ENCODE measurements around the gene KRTAP5-3.
"Not testable (repeated sequence)": the region's sequence is repeated elsewhere in the genome, so short reads cannot be mapped to it uniquely, and the experiment has no call there.

KRTAP5-3 gene

DNA sequence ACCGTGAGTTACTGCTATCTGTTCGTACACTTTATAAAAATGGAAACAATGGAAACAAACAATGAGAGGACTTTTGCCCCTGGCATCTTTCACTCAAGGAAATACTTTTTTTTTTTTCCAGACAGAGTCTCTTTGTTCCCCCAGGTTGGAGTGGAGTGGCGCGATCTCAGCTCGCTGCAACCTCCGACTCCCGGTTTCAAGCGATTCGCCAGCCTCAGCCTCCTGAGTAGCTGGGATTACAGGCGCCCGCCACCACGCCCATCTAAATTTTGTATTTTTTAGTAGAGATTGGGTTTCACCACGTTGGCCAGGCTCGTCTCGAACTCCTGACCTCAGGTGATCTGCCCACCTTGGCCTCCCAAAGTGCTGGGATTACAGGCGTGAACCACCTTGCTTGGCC is 32.5 kb downstream of the KRTAP5-3 start:
- DNase-seq: not testable (repeated sequence)

DNA sequence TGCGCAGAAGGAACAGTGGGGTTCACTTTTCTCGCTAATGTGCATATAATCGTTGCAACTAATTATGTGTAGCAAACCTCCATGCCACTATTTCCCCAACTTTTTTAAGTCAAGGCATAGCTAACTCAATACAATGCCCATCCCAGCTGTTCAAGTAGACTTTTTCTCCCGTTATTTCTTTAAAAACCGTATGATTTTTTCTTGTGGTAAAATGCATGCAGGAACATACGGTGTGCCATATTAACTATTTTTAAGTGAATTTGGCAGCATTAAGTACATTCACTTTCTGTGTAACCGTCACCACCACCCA is 33.4 kb downstream of the KRTAP5-3 start:
- DNase-seq: no peak

DNA sequence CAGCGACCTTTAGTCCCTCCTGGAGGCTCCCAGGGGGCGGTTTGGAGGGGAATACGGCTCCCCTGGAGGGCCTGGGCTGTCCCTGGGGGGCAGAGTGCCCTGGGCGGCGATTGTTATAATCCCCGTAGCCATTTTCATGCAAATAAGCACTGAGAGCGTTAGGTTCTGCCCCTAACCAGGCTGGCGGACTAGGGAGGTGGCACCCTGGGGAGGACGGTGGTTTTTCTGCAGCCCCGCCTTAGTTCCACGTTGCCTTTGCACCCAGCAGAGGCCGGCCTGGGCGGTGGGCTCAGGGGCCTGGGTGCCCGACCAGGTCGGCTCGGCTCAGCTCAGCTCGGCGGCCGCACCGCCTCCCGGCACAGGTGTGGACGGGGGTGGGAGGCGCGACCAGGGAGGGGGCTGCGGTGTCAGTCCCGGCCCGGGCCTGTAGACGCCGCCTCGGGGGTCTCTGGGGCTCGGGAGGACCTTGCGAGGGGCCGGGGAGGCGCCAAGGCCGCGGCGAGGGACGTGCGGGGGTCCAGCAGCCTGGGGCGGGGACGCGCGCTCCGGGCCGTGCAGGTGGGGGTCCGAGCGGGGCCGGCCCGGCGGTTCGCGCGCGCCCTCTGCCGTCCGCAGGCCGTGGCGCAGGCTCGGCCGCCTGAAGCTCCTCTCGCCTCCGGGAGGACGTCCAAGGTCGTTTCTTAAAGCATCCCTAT is 33.9 kb downstream of the KRTAP5-3 start:
- peak; percentile 73 for DNase-seq

- no peak for DNase-seq
These were observed 34.4 kb downstream of the KRTAP5-3 start for GRCh38 chr11:1573903-1574237.

GRCh38 chr11:1573077-1573902 is 35.0 kb downstream of the KRTAP5-3 start:
- DNase-seq: peak; percentile 60

GRCh38 chr11:1572197-1573076 is 35.8 kb downstream of the KRTAP5-3 start, which contains the start of gene DUSP8:
TSS of gene DUSP8 (minus strand) at chr11:1572271. CDS start at chr11:1565826, 6,445 bp downstream.
- peak; percentile 96 for DNase-seq

- DNase-seq: no peak
These were observed 36.5 kb downstream of the KRTAP5-3 start for GRCh38 chr11:1571760-1572196.

- DNase-seq: no peak
These were observed 37.1 kb downstream of the KRTAP5-3 start for GRCh38 chr11:1570896-1571759.

- no peak for DNase-seq
These were observed 37.8 kb downstream of the KRTAP5-3 start for GRCh38 chr11:1570531-1570895.

- DNase-seq: no peak
These were observed 38.2 kb downstream of the KRTAP5-3 start for GRCh38 chr11:1570001-1570453.

DNA sequence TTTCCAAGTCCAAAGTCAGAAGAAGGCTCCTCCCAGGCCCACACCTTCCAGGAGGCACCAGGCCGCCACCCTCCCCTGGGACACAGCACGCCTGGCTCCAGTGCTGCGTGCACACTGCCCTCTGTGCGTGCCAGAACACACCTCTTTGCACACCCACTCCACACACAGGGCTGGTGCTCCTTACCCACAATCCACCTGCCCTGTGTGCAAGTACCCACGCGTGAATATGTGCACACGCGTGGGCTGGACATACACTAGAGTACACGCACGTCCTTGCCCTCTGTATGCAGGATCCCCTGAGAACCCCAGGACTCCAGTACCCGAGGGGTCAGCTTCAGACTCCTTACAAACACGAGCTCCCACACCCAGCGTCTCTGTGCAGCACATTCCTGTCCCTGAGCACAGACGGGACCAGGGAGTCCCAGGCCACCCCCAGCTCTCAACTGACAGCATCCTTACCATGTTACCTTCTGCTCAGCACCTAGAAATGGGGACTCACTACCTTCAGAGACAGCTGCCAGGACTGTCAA is 38.9 kb downstream of the KRTAP5-3 start:
- no peak for DNase-seq

- peak; percentile 79 for DNase-seq
These were observed 39.8 kb downstream of the KRTAP5-3 start for GRCh38 chr11:1568441-1568911.

GRCh38 chr11:1567721-1568100 is 40.6 kb downstream of the KRTAP5-3 start:
- DNase-seq: no peak

DNA sequence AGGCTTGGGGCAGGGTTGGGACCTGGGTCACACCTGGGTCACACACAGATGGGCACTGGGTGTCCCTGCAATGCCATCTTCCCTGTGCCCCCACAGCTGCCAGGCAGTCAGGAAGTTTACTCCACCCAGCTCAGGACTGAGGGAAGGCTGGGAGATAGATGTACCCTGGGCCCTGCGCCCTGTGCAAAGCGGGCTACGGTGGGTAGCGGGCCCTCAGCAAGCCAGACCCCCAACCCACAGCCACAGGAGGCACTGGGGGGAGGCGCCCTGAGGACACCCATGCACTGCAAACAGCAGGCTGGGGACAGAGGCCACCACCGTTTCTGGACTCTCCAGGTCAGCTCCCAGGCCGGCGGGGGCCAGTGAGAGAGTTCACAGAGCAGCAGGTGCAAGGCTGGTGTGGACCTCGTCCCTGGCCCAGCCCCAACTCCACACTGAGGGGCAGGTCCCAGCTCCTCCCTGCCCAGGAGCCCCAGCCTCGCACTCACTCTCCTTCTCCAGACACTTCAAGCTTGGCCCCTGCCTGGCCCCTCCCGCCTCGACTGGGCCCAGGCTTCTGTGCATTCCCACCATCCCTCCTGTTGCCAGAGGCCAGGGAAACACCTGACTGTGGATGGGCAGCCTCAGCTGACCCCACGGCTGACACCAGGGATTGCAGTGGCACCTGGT is 41.1 kb downstream of the KRTAP5-3 start:
- no peak for DNase-seq

DNA sequence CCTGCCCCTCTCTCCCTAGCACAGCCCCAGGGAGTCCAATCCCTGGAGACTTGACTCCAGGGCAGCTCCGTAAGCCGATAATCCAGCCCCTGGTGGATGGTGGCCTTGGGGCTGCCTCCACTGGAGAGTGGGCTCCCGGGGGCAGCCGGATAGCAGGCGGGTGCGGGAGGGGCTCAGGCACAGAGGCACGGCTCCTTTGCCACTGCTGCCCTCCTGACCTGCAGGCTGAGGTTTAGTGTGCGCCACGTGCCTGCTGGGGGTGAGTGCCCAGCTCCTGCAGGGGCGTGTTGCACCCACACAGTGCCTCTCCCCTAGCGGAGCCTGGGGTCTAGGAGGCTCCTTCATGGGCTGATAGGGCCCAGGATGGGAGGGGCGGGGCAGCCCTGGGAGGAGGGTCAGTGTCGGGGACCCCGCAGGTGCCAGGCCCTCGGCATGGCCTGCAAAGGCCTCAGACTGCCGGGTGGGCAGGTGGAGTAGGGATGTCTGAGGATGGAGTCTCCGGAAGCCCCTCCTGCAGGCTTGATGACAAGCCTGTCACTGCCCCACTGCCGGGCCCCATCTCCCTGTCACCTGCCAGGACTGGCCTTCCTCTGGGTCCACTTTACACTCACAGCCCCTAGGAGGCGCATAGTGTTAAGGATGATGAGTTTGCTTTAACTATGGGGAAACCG is 41.7 kb downstream of the KRTAP5-3 start:
- DNase-seq: no peak

GRCh38 chr11:1565904-1566247 is 42.4 kb downstream of the KRTAP5-3 start:
- no peak for DNase-seq

- no peak for DNase-seq
These were observed 42.9 kb downstream of the KRTAP5-3 start for GRCh38 chr11:1565173-1565903.

DNA sequence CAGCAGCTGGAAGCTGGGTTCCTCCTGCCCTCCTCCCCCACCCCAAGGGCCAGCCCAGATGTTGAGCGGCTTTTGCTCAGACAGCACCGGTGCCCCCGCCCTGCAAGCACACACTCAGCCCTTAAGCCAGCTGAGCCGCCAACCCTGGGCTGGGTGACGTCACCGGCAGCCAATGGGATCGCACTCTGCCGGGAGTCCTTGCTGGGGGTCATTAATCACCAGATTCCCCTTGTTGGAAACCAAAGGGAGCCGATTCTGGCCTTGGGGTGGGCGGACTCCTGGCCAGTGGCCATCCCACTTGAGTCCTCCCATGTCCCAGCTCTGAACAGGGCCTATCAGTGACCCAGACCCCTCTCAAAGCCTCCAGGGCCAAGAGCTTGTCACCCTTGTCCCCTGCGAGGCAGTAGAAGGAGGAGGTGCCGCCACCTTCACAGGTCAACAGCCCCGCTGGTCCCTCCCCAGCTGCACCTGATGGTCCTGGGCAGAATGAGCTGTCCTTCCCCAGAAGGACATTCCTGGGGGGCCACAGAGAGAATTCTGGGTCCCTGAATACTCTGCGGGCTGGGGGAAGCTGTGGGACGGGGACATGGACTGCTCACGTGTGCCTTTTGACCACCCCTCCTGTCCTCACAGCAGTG is 43.6 kb downstream of the KRTAP5-3 start:
- DNase-seq: no peak

DNA sequence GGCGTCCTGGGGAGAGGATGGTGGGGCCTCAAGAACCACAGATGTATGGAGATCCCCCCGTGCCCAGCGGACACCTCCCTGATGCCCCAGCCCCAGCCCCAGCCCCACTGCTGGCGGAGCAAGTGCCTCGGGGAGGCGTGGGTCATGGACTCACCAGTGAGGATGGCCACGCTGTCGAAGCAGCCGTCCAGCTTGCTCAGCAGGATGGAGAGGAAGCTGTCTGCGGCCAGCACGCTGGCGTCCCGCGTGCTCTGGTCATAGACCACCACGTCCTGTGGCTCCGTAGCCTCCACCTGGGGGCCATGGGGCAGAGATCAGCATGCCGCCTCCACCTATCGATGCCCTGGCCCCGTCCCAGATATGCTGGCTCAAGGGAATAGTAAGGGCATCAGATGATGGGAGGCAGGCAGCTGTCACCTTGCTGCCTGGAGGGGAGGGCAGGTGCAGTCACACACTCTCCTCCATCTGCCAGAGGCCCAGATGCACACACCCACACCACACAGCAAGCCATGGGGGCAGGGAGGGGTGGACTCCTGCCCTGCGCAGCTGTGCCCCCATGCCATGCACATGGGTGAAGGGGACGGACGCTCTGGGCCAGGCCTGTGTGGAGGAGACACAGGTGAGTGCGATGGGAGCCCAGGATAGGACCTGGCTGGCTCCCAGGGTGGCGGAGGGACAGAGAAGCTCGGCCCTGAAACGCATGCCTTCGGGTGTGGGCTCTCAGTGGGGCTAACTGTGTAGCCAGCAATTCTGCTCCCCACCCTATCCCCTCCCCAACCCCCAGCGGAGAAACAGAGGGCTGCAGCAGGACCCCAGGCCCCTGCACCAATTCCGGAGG is 44.3 kb downstream of the KRTAP5-3 start:
- DNase-seq: no peak
